ENCODE measurements around the gene TLCD1.

- TF ChIP-seq, protein P1, sequence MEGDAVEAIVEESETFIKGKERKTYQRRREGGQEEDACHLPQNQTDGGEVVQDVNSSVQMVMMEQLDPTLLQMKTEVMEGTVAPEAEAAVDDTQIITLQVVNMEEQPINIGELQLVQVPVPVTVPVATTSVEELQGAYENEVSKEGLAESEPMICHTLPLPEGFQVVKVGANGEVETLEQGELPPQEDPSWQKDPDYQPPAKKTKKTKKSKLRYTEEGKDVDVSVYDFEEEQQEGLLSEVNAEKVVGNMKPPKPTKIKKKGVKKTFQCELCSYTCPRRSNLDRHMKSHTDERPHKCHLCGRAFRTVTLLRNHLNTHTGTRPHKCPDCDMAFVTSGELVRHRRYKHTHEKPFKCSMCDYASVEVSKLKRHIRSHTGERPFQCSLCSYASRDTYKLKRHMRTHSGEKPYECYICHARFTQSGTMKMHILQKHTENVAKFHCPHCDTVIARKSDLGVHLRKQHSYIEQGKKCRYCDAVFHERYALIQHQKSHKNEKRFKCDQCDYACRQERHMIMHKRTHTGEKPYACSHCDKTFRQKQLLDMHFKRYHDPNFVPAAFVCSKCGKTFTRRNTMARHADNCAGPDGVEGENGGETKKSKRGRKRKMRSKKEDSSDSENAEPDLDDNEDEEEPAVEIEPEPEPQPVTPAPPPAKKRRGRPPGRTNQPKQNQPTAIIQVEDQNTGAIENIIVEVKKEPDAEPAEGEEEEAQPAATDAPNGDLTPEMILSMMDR (IDR thresholded peaks at IDR 0.05) = no peak
- no peak for TF ChIP-seq POLR2A (IDR thresholded peaks at IDR 0.05)
These were observed 7.6 kb downstream of the TLCD1 start for GRCh38 chr17:28718333-28719020.

Data from body of pancreas (tissue), 4 donors.